GM23338 (cell line): ENCODE results near the gene FBRS. TPM values are rescaled to one million over a fixed set of nuclear protein-coding genes. Genes with fewer than 3 reads are reported as not detected.

Experiments used
- ATAC-seq: fragments of 200-7000 bp; cut with Tn5 transposase; 3 replicates; pipeline ENCODE4 v1.9.1; 2020
- DNase-seq: peaks from one replicate; pipeline ENCODE4 v3.0.0-alpha.2; 2015; ENCODE audit warnings: low spot score
- H2AFZ ChIP-seq: fragments of 200-600 bp; sonication (generic); 2 replicates; pipeline ENCODE4 v1.8.0; 2016; ENCODE audit warnings: antibody characterized with exemption, mild to moderate bottlenecking, moderate library complexity
- H3F3A ChIP-seq: fragments of 200-600 bp; sonication (generic); replicated peaks from 2 replicates; pipeline ENCODE4 v1.8.0; 2017; ENCODE audit warnings: antibody characterized with exemption, mixed run types, low read depth
- H3K27ac ChIP-seq: fragments of 200-600 bp; sonication (generic); 2 replicates; pipeline ENCODE4 v1.6.1; 2016; ENCODE audit warnings: low read depth
- H3K27me3 ChIP-seq: fragments of 200-600 bp; sonication (generic); 2 replicates; pipeline ENCODE4 v1.8.0; 2016; ENCODE audit warnings: mild to moderate bottlenecking, mixed run types, moderate library complexity; ENCODE audit not compliant: insufficient read depth
- H3K36me3 ChIP-seq: fragments of 200-600 bp; sonication (generic); 2 replicates; pipeline ENCODE4 v1.8.0; 2016; ENCODE audit warnings: mild to moderate bottlenecking; ENCODE audit not compliant: insufficient read depth
- H3K4me1 ChIP-seq: fragments of 200-600 bp; sonication (generic); 2 replicates; pipeline ENCODE4 v1.8.0; 2016; ENCODE audit warnings: mild to moderate bottlenecking, moderate library complexity; ENCODE audit not compliant: insufficient read depth
- H3K4me2 ChIP-seq: fragments of 200-600 bp; sonication (generic); 2 replicates; pipeline ENCODE4 v1.7.1; 2017; ENCODE audit warnings: mixed run types
- H3K4me3 ChIP-seq: fragments of 200-600 bp; sonication (generic); 2 replicates; pipeline ENCODE4 v1.6.1; 2016; ENCODE audit warnings: mixed run types
- H3K79me2 ChIP-seq: fragments of 200-600 bp; sonication (generic); replicated peaks from 2 replicates; pipeline ENCODE4 v1.8.0; 2017; ENCODE audit warnings: mild to moderate bottlenecking; ENCODE audit not compliant: insufficient read depth
- H3K9me2 ChIP-seq: fragments of 200-600 bp; sonication (generic); 2 replicates; pipeline ENCODE4 v1.8.0; 2017; ENCODE audit not compliant: insufficient read depth
- H4K20me1 ChIP-seq: fragments of 200-600 bp; sonication (generic); replicated peaks from 2 replicates; pipeline ENCODE4 v1.8.0; 2017; ENCODE audit warnings: mild to moderate bottlenecking; ENCODE audit not compliant: insufficient read depth
- H3K27ac Mint-ChIP-seq: 2 replicates; pipeline ENCODE4 v1.8.0; 2020; ENCODE audit warnings: inconsistent platforms, mild to moderate bottlenecking, moderate library complexity, mixed read lengths
- H3K27me3 Mint-ChIP-seq: 3 replicates; pipeline ENCODE4 v1.8.0; 2022; ENCODE audit warnings: low read depth, mild to moderate bottlenecking, moderate library complexity, mixed read lengths, inconsistent platforms; ENCODE audit not compliant: insufficient read depth, poor library complexity
- H3K36me3 Mint-ChIP-seq: 3 replicates; pipeline ENCODE4 v1.8.0; 2021; ENCODE audit warnings: low read depth, mild to moderate bottlenecking, inconsistent platforms, moderate library complexity, mixed read lengths
- H3K4me1 Mint-ChIP-seq: 3 replicates; pipeline ENCODE4 v1.8.0; 2020; ENCODE audit warnings: mild to moderate bottlenecking, inconsistent platforms, mixed read lengths
- H3K4me3 Mint-ChIP-seq: 3 replicates; pipeline ENCODE4 v1.8.0; 2021; ENCODE audit warnings: moderate library complexity, mild to moderate bottlenecking, inconsistent platforms, mixed read lengths
- H3K9me3 Mint-ChIP-seq: 3 replicates; pipeline ENCODE4 v1.8.0; 2020; ENCODE audit warnings: moderate library complexity, mild to moderate bottlenecking, inconsistent platforms, mixed read lengths
- CREB1 ChIP-seq: fragments of 250-450 bp; sonication (Bioruptor Pico); IDR thresholded peaks from 2 replicates; pipeline ENCODE4 v1.5.0; 2020; ENCODE audit warnings: low read depth, mild to moderate bottlenecking, moderate library complexity
- EZH2phosphoT487 ChIP-seq: fragments of 200-600 bp; sonication (generic); IDR thresholded peaks from one replicate; pipeline ENCODE4 v1.8.1; 2018; ENCODE audit warnings: antibody characterized with exemption; ENCODE audit not compliant: unreplicated experiment
- JUNB ChIP-seq: IDR thresholded peaks from one replicate; pipeline ENCODE4 v1.6.1; 2016; ENCODE audit warnings: antibody characterized with exemption; ENCODE audit not compliant: unreplicated experiment
- NANOG ChIP-seq: IDR thresholded peaks from 2 replicates; pipeline ENCODE4 v1.6.1; 2016; ENCODE audit warnings: antibody characterized with exemption, borderline replicate concordance
- ZNF331 ChIP-seq: fragments of 250-450 bp; sonication (Bioruptor Pico); IDR thresholded peaks from 2 replicates; pipeline ENCODE4 v1.5.0; 2020; ENCODE audit warnings: low read depth, mild to moderate bottlenecking, moderate library complexity
- polyA plus RNA-seq: library from polyadenylated mRNA; unstranded; fragments of >200 nt; fragmentation: Nextera tagmentation; extraction: Ambion mirVana; gene quantifications from 2 replicates; pipeline ENCODE4 v1.2.1, GENCODE V29; 2016
- total RNA-seq: library from RNA; depleted of rRNA; stranded (reverse); fragments of >200 nt; shearing (Covaris generic); gene quantifications from 2 replicates; pipeline ENCODE4 v1.2.3, GENCODE V29; 2014
- TF ChIP-seq, protein P1 (sequence below): IDR thresholded peaks from one replicate; pipeline ENCODE4 v1.6.1; 2018; ENCODE audit warnings: antibody characterized with exemption; ENCODE audit not compliant: unreplicated experiment
- TF ChIP-seq, protein P2 (sequence below), 2 experiments: fragments of 200-600 bp in 1 of 2; sonication (generic) in 1 of 2; conservative IDR thresholded peaks; 2 replicates each; pipeline versions ENCODE4 v1.5.1 to v1.6.1; 2016 to 2017; ENCODE audit warnings: antibody characterized with exemption in 2 of 2, low read depth in 2 of 2, mild to moderate bottlenecking in 2 of 2, moderate library complexity in 1 of 2
- TF ChIP-seq, protein P3 (sequence below): fragments of 250-450 bp; sonication (Bioruptor Pico); IDR thresholded peaks from 2 replicates; pipeline ENCODE4 v1.5.0; 2020; ENCODE audit warnings: mild to moderate bottlenecking, moderate library complexity
- TF ChIP-seq, protein P4 (sequence below): IDR thresholded peaks from 2 replicates; pipeline ENCODE4 v1.6.1; 2016; ENCODE audit warnings: antibody characterized with exemption

Gene FBRS
- total and polyA plus RNA-seq, 2 experiments from 2014 or later: 2.3 to 7.2 TPM

DNA sequence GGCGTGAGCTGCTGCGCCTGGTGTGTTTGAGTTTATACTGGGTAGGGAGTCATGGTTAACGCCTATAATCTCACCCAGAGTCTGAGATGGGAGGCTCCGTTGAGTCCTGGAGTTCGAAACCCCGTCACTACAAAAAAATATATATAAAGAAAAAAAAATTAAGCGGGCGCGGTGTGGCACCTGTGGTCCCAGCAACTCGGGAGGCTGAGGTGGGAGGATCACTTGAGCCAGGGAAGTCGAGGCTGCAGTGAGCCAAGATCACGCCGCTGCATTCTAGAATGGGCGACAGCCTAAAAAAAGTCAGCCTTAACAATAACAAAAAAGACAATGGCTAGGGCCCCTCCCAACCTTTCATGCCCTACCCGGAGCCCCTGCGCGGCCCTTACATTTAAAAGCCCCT, 24.7 kb upstream of the FBRS start:
- Histone ChIP-seq H3F3A (no peaks in the 10 kb centered on the region), H2AFZ (peak overlapping the region; percentile 60), H3K4me2 (peak overlapping the region; percentile 53; the same call in 1 of the 2 replicates), H3K36me3 (no peaks in the 10 kb centered on the region), H3K27me3 (no peaks in the 10 kb centered on the region), H3K4me3 (peak overlapping the region; percentile 68), H3K27ac (peak overlapping the region; percentile 85), H3K4me1 (no peaks in the 10 kb centered on the region), H3K9me2 (no peaks in the 10 kb centered on the region), H4K20me1 (no peaks in the 10 kb centered on the region), H3K79me2 (no peaks in the 10 kb centered on the region)
- DNase-seq (no peak), ATAC-seq (no peak)
- Mint-ChIP-seq H3K27ac (peak overlapping the region; percentile 98), H3K36me3 (no peaks in the 10 kb centered on the region), H3K27me3 (peaks cover 16% of the 10 kb centered on the region), H3K9me3 (no peaks in the 10 kb centered on the region), H3K4me3 (peak overlapping the region; percentile 89), H3K4me1 (no peaks in the 10 kb centered on the region; the same call in 2 of the 3 replicates)
- TF ChIP-seq JUNB (no peak), NANOG (no peak), EZH2phosphoT487 (no peak), CREB1 (CRISPR knock-in tag) (no peak), ZNF331 (CRISPR knock-in tag) (no peak)
- TF ChIP-seq, protein P1, sequence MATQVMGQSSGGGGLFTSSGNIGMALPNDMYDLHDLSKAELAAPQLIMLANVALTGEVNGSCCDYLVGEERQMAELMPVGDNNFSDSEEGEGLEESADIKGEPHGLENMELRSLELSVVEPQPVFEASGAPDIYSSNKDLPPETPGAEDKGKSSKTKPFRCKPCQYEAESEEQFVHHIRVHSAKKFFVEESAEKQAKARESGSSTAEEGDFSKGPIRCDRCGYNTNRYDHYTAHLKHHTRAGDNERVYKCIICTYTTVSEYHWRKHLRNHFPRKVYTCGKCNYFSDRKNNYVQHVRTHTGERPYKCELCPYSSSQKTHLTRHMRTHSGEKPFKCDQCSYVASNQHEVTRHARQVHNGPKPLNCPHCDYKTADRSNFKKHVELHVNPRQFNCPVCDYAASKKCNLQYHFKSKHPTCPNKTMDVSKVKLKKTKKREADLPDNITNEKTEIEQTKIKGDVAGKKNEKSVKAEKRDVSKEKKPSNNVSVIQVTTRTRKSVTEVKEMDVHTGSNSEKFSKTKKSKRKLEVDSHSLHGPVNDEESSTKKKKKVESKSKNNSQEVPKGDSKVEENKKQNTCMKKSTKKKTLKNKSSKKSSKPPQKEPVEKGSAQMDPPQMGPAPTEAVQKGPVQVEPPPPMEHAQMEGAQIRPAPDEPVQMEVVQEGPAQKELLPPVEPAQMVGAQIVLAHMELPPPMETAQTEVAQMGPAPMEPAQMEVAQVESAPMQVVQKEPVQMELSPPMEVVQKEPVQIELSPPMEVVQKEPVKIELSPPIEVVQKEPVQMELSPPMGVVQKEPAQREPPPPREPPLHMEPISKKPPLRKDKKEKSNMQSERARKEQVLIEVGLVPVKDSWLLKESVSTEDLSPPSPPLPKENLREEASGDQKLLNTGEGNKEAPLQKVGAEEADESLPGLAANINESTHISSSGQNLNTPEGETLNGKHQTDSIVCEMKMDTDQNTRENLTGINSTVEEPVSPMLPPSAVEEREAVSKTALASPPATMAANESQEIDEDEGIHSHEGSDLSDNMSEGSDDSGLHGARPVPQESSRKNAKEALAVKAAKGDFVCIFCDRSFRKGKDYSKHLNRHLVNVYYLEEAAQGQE: no peak
- TF ChIP-seq, protein P2, sequence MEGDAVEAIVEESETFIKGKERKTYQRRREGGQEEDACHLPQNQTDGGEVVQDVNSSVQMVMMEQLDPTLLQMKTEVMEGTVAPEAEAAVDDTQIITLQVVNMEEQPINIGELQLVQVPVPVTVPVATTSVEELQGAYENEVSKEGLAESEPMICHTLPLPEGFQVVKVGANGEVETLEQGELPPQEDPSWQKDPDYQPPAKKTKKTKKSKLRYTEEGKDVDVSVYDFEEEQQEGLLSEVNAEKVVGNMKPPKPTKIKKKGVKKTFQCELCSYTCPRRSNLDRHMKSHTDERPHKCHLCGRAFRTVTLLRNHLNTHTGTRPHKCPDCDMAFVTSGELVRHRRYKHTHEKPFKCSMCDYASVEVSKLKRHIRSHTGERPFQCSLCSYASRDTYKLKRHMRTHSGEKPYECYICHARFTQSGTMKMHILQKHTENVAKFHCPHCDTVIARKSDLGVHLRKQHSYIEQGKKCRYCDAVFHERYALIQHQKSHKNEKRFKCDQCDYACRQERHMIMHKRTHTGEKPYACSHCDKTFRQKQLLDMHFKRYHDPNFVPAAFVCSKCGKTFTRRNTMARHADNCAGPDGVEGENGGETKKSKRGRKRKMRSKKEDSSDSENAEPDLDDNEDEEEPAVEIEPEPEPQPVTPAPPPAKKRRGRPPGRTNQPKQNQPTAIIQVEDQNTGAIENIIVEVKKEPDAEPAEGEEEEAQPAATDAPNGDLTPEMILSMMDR (conservative IDR thresholded peaks at IDR 0.05; ENCODE audit: low read depth in 2 of 2): no peak

DNA sequence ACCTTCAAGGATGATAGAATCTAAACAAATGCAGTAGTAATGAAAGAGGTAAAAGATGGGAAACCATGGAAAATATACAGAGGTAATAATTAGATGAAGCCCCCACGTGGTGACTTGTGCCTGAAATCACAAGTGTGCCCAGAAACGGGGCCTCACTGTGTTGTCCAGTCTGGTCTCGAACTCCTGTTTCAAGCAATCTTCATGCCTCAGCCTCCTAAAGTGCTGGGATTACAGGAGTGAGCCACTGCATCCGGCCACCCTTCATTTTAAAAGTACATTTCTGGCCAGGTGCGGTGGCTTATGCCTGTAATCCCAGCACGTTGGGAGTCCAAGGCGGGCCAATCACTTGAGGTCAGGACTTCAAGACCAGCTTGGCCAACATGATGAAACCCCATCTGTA, 21.6 kb upstream of the FBRS start:
- Mint-ChIP-seq H3K9me3 (no peaks in the 10 kb centered on the region), H3K27ac (no peak overlapping the region), H3K4me1 (no peaks in the 10 kb centered on the region; the same call in 2 of the 3 replicates), H3K4me3 (no peak overlapping the region), H3K36me3 (no peaks in the 10 kb centered on the region), H3K27me3 (peaks cover 11% of the 10 kb centered on the region)
- Histone ChIP-seq H2AFZ (no peak overlapping the region), H3K4me1 (no peaks in the 10 kb centered on the region), H3K79me2 (no peaks in the 10 kb centered on the region), H3K27me3 (no peaks in the 10 kb centered on the region; the same call in 1 of the 2 replicates), H4K20me1 (no peaks in the 10 kb centered on the region), H3F3A (no peaks in the 10 kb centered on the region), H3K9me2 (no peaks in the 10 kb centered on the region), H3K27ac (no peak overlapping the region), H3K4me3 (no peak overlapping the region), H3K4me2 (no peak overlapping the region), H3K36me3 (no peaks in the 10 kb centered on the region)
- no peak for DNase-seq
- ATAC-seq: no peak
- TF ChIP-seq, protein P3, sequence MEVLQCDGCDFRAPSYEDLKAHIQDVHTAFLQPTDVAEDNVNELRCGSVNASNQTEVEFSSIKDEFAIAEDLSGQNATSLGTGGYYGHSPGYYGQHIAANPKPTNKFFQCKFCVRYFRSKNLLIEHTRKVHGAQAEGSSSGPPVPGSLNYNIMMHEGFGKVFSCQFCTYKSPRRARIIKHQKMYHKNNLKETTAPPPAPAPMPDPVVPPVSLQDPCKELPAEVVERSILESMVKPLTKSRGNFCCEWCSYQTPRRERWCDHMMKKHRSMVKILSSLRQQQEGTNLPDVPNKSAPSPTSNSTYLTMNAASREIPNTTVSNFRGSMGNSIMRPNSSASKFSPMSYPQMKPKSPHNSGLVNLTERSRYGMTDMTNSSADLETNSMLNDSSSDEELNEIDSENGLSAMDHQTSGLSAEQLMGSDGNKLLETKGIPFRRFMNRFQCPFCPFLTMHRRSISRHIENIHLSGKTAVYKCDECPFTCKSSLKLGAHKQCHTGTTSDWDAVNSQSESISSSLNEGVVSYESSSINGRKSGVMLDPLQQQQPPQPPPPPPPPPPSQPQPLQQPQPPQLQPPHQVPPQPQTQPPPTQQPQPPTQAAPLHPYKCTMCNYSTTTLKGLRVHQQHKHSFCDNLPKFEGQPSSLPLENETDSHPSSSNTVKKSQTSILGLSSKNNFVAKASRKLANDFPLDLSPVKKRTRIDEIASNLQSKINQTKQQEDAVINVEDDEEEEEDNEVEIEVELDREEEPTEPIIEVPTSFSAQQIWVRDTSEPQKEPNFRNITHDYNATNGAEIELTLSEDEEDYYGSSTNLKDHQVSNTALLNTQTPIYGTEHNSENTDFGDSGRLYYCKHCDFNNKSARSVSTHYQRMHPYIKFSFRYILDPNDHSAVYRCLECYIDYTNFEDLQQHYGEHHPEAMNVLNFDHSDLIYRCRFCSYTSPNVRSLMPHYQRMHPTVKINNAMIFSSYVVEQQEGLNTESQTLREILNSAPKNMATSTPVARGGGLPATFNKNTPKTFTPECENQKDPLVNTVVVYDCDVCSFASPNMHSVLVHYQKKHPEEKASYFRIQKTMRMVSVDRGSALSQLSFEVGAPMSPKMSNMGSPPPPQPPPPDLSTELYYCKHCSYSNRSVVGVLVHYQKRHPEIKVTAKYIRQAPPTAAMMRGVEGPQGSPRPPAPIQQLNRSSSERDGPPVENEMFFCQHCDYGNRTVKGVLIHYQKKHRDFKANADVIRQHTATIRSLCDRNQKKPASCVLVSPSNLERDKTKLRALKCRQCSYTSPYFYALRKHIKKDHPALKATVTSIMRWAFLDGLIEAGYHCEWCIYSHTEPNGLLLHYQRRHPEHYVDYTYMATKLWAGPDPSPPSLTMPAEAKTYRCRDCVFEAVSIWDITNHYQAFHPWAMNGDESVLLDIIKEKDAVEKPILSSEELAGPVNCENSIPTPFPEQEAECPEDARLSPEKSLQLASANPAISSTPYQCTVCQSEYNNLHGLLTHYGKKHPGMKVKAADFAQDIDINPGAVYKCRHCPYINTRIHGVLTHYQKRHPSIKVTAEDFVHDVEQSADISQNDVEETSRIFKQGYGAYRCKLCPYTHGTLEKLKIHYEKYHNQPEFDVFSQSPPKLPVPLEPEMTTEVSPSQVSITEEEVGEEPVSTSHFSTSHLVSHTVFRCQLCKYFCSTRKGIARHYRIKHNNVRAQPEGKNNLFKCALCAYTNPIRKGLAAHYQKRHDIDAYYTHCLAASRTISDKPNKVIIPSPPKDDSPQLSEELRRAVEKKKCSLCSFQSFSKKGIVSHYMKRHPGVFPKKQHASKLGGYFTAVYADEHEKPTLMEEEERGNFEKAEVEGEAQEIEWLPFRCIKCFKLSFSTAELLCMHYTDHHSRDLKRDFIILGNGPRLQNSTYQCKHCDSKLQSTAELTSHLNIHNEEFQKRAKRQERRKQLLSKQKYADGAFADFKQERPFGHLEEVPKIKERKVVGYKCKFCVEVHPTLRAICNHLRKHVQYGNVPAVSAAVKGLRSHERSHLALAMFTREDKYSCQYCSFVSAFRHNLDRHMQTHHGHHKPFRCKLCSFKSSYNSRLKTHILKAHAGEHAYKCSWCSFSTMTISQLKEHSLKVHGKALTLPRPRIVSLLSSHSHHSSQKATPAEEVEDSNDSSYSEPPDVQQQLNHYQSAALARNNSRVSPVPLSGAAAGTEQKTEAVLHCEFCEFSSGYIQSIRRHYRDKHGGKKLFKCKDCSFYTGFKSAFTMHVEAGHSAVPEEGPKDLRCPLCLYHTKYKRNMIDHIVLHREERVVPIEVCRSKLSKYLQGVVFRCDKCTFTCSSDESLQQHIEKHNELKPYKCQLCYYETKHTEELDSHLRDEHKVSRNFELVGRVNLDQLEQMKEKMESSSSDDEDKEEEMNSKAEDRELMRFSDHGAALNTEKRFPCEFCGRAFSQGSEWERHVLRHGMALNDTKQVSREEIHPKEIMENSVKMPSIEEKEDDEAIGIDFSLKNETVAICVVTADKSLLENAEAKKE (CRISPR knock-in tag): no peak
- TF ChIP-seq ZNF331 (CRISPR knock-in tag): no peak
- TF ChIP-seq, protein P4, sequence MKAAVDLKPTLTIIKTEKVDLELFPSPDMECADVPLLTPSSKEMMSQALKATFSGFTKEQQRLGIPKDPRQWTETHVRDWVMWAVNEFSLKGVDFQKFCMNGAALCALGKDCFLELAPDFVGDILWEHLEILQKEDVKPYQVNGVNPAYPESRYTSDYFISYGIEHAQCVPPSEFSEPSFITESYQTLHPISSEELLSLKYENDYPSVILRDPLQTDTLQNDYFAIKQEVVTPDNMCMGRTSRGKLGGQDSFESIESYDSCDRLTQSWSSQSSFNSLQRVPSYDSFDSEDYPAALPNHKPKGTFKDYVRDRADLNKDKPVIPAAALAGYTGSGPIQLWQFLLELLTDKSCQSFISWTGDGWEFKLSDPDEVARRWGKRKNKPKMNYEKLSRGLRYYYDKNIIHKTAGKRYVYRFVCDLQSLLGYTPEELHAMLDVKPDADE: no peak
- TF ChIP-seq NANOG: no peak
- no peak for TF ChIP-seq JUNB
